Measurements from ENCODE around the gene JCAD. TPM values are rescaled to one million over a fixed set of nuclear protein-coding genes. Genes with fewer than 3 reads are reported as not detected.

The JCAD gene, protein sequence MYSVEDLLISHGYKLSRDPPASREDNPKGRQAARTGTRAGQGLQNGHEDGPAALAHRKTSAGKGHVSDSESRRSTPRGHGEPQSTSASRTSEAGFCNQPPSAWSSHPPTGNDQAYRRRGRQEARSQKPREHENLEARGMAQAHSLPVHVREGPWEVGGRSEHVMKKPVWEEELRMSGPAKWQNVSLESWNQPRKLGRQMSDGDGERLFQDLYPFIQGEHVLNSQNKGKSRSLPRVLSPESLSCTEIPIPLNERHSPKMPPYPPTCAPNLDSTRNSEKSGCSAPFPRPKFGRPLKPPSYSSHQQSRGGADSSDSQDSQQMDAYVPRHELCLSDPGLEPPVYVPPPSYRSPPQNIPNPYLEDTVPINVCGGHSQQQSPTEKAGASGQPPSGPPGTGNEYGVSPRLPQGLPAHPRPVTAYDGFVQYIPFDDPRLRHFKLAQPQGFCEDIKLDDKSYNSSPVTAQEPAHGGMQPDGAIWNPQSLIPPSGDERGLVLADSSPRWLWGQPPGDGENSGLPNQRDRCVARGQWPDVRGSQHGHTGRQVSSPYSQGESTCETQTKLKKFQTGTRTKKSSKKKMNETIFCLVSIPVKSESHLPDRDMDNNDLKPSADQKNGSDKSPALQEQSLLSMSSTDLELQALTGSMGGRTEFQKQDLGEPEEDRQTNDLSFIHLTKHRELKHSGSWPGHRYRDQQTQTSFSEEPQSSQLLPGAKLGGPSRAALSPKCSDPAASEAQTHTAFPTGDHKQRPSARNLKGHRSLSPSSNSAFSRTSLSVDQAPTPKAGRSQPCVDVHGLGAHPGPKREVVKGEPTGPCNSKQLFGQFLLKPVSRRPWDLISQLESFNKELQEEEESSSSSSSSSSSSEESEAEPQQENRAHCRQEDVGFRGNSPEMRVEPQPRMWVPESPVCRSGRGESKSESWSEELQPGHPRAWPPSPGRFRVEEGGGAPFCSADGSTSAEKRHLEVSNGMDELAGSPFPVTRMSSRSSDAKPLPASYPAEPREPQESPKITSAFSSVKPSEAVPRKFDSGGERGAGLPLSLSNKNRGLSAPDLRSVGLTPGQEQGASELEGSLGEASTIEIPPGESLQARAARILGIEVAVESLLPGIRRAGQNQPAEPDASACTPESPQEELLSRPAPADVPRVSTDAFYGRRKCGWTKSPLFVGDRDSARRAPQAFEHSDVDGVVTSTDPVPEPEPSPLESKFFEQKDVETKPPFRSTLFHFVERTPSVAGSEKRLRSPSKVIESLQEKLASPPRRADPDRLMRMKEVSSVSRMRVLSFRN (N-terminal part only)
- total RNA-seq (2014; rRNA removed; shearing (Covaris generic)): 4.5 and 5.2 TPM in 2 replicates

DNA sequence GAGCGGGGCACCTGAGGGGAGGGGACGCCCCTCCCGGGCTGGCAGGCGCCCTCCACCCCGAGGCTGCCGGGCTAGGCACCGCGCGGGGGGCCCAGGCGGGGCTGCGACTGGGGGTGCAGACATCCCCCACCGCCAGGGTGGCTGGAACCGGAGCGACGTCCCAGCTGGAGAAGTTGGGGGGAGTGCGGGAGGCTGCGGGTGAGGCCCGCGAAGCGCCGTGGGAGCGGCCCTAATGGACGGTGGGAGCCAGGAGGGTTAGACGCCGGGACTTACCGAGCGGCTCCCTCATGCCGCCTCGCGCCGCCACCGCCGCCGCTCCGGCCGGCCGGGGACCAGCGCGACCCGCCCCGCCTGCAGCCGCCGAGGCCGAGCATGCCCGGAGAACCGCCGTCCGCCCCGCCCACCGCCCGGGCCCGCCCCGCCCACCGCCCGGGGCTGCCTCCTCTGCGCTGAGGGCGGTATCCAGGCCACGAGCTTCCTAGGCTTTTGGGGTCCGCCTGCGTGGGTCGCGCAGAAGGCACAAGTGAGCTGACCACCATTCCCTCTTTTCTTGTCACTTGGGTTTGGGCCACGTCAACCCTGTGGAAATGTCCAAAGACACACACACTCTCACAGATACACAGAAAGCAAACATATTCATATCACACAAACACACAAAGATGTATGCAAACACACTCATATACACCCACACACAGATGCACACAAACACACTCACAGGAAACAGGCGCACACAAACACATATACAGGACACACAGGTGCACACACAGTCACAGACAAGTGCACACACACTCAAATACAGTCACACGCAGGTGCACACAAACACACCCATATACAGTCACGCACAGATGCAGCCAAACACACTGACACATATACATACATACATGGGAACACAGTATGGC is at the start of gene JCAD:
JCAD (minus strand) TSS at position 378 of the 899 bp plus-strand sequence. CDS start 11,774 bp downstream, outside the sequence.
- peak; percentile 67 for DNase-seq (ENCODE audit: low read depth)

DNA sequence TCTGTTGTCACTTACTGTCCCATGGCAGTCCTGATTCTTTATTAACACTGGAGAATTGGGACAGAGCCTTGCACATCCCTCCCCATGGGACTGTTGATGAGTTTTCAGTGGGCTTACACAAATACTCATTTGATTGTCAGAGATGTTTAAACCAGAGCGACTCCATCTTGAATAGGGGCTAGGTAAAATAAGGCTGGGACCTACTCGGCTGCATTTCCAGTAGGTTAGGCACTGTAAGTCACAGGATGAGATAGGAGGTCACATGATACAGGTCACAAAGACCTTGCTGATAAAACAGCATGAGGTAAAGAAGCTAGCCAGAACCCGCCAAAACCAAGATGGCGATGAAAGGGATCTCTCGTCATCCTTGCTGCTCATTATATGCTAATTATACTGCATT is 47.6 kb upstream of the JCAD start:
- DNase-seq (ENCODE audit: low read depth): no peak

DNA sequence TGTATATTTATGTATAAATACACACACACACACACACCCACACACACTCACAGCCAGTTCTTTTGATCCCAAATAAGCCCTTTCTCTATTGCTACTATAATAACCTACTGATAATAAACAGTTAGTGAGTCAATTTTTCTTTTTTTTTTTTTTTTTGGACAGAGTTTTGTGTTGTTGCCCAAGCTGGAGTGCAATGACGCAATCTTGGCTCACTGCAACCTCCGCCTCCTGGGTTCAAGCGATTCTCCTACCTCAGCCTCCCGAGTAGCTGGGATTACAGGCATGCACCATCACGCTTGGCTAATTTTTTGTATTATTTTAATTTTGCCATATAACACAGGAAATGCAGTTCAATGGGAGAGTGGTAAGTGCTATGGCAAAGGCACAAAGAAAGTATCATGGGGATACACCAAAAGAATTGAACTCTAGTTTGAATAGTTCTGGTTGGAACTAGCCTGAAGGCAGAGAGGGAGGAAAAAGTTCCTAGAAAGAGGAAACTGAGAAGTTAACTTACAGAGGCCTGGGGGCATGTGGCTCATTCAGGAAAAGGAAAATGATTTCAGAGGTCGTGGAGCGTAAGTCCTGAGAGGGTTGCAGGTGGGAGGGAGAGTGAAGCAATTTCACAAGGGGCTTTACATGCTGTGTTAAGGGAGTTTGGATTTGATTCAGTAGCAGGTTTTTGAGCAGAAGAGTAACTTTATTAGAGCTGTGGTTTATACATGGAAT is 44.4 kb upstream of the JCAD start:
- DNase-seq (ENCODE audit: low read depth): no peak

DNA sequence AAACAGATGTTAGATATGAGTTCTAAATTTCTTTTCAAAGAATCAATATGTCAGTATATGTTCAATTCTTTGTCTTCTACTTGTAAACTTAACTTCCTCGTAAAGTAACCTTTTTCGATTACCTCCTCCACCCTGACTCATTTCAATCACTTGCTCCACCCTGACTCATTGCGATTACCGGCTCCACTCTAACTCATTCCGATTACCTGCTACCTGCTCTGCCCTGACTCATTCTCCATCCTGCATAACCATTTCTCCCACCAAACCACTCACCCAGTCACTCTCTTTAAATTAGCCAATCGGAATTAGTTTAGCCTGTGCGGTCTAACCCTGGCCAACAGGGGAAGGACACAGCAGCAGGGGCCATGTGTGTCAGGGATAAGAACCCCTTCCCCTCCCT is 40.3 kb upstream of the JCAD start:
- DNase-seq (ENCODE audit: low read depth): peak; percentile 21

DNA sequence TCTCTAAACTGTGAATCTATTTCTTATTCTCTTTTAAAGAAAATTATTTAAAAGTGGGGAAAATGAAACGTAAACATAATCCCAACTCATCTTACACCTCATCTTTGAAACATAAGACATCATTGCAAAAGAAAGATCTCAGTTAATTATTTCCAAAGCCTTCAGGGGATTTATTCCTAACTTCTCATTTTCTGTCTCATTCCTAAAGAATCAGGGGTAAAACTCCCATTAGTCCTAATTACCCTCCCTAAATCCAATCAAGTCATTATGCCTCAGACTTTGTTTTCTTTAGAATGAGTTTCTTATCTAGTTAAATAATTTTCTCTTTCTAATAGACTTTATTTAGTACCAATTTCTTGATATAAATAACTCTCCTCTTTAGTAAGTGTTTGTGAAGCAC is 39.7 kb upstream of the JCAD start:
- no peak for DNase-seq (ENCODE audit: low read depth)

DNA sequence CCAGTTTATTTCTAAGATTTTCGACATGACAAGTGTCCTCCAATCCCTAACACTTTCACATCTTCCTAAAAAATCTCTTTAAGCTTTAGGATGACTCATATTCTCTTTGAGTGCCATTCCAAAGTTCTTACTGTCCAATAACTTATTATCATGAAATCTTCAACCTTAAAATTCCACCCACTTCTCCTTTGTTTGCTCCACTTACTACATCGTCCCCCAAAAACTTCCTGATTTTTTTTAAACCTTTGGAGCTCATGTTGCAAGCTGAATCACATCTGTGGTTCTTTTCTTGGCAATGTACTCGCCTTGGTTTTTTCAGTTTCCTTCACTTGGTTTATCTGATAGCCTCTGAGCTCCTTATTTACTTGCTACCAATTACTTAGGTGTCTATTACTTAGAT is 39.2 kb upstream of the JCAD start:
- peak; percentile 65 for DNase-seq (ENCODE audit: low read depth)

DNA sequence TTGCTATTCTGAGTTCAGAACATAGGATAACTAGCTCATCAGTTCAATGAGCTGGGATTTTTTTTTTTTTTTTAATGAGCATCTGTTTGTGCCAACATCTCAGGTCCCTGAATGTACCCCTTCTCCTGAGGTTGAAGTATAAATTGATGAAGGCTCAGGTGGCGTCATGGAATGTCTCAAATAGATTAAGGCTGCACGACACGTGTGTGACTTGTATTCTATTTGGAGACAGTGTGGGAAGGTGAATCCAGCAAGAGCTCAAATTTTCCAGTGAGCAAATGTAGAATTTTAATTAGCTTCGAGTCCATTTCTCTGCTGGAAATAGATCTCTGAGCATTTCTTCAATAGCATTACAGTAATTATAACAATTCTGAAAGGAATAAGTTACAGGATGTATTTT is 37.2 kb upstream of the JCAD start:
- DNase-seq (ENCODE audit: low read depth): no peak

DNA sequence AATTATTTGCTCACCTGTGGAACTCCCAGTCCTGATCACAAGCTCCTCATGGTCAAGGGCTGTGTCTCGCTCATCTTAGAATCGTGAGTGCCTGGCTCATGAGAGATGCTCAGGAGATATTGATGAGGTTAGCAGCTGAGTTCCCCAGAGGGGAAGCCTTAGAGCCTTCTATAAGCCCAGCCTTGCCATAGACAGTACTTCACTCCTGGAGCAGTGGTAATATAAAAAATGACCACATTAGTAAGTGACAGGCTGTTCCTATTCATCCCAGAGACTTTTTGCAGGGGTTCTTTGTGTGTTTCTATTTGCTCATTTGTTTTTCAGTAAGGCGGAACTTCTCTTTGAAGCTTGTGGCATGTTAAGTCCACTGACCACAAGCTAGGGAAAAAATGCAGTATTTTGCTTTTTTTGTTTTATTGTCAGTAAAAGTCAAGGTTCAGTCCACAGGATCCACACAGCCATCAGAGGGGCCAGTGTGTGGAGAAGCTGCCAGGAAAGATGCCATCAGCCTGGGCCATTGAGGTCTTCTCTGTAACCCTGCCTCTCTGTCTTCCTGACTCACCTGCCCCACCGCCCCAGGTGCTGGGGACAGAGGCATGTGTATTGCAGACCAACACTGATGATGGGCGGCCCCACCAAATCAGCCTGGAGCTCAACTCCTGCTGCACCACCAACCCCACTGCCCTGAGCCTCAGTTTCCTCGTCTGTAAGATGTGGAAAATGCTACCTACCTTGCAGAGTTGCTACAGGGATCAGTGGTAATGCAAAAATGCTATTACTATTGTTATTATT is 36.4 kb upstream of the JCAD start:
- DNase-seq (ENCODE audit: low read depth): no peak

DNA sequence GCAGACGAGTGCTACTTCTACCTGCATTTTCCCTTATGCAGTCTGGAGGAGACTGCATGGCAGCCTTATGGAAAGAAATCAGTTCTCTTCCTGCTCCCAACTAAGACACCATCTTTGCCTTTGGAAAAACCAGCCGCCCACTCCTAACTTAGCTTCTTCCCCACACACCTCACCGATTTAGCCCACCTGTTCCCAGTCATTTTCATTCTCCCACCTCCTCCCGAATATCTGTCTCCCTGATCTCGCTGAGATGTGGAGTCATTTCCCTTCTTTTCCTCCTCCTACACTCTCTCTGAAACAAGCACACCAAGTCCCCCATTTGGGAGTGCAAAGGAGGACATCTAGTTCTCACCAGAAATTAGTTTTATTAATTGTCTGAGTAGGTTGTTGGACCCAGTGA is 35.2 kb upstream of the JCAD start:
- DNase-seq (ENCODE audit: low read depth): no peak

DNA sequence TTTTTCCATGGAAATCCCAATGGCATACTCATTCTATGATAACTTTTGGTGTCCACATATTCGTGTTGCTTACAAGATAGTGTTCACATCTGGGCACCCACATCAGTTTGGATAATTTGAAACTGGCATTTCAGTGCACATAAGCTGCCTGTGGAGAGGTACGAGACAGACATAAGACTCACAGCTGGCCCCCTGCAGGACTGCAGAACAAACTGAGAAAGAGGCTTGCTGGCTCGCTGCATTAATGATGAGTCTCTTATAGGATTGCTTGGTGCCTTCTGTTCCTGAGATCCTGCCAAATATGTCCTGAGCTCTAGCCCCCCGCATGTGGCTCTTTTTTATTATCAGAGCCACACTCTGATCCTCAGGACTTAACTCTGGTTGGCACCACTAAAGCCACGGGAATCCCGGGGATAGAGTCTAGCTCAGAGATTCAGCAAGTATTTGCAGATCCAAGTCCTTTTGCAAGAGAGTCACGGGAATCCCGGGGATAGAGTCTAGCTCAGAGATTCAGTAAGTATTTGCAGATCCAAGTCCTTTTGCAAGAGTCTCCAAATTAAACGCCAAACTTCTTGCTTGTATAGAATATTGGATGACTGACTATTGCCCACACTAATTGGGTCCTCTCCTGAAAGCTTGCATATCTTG is 34.0 kb upstream of the JCAD start:
- DNase-seq (ENCODE audit: low read depth): no peak

DNA sequence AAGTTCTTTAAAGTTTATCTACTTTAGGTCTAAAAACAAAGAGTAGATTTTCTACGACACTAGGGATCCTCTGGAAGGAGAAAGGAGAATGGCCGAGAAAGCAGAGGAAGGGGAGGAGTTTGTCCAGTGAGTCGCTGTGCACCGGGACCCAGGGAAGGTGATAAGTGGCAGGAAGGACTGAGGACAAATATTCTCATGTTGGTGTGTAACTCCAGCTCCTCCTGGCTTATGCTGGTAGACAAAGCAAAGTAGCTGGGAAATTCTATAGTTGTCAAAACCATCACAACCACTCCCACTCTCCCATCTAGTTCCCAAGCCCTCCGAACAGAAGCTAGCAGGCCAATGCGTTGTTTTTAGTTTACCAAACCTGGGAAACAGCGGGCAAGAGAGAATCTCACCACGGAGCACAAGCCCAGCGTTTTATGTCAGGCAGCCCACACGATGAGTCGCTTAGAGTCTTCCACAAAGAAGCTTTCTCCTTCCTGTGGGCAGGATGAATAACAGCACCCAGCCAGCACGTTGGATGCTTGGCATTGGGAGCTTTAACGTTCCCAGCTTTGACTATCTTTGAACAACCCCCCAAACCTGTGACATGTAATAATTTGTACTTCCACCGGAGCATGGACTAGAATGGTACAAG is 32.9 kb upstream of the JCAD start:
- peak; percentile 51 for DNase-seq (ENCODE audit: low read depth)

DNA sequence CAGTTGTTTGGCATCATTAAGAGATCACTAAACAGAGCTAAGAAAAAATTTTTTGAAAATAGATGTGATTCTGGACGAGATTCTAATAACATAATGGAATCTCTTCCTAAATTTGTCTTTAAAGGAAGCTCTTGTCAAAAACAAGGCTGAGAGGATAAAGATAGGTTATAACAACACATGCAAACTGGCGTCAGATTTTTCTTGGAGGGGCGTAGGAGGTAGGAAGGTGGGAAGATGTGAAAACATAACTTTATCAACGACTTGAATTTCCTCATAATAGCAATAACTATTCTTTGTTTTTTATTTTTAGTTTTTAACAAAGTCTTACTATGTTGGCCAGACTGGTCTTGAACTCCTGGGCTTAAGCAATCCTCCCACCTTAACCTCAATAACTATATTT is 31.8 kb upstream of the JCAD start:
- no peak for DNase-seq (ENCODE audit: low read depth)

DNA sequence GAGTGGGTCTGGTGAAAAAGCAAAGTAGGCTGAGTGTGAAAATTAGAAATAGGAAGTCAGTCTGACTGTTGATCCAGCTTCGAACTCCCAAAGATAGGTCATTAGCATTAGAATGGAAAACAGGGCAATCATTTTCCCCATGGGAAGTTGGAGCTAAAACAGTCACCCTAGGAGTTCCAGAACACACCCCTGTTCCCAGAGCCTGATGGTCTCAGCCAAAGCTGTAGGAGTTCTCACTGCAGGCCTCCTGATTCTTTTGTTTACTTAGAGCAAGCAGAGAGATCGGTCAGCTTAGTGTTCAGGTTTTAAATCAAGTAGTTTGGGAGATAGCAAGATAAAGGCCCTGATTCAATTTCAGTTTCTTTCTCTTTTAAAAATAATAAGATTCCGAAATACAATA is 28.8 kb upstream of the JCAD start:
- no peak for DNase-seq (ENCODE audit: low read depth)

DNA sequence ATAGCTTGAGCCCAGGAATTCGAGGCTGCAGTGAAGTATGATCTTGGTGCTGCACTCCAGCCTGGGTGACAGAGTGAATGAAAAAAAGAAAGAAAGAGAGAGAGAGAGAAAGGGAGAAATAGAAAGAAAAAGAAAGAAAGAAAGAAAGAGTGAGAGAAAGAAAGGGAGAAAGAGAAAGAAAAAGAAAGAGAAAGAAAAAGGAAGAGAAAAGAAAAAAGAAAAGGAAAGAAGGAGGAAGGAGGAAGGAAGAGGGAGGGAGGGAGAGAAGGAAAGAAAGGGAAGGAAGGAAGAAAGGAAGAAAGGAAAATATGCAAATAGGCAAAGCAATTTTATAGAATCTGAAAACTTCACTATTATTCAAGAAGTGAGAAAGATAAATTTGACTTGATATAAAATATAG is 24.5 kb upstream of the JCAD start:
- DNase-seq (ENCODE audit: low read depth): no peak

DNA sequence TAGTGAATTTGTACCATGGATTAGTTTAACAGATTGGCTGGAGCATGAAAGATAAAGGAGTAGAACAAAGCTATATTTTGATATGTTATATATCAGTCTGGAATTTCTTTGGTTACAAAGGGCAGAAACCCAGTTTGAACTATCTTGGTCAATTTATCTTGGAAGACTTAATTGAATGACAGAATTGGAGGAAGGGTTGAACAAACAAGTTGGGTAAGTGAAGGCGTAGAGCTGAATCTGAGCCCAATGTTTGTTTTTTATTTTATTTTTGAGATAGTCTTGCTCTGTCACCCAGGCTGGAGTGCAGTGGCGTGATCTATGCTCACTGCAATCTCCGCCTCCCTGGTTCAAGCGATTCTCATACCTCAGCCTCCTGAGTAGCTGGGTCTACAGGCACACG is 21.8 kb upstream of the JCAD start:
- DNase-seq (ENCODE audit: low read depth): no peak

DNA sequence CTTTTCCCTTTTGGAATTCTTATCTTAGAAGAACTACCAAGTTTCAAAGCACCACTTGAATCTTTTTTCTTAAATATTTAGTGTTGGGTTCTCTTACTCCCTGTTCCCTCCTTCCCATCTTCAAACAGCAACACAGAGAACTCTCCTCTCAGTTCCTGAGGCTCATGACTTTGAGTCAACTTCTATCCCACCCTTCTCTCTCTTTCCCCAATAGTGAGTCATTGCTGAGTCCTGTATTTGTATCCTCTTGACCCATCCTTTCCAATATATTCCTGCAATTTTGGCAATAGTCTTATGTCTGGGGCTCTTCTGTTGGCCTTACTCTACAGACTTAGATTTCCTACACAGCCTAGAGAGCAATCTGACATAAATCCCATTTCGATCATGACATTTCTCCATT is 20.8 kb upstream of the JCAD start:
- no peak for DNase-seq (ENCODE audit: low read depth)

DNA sequence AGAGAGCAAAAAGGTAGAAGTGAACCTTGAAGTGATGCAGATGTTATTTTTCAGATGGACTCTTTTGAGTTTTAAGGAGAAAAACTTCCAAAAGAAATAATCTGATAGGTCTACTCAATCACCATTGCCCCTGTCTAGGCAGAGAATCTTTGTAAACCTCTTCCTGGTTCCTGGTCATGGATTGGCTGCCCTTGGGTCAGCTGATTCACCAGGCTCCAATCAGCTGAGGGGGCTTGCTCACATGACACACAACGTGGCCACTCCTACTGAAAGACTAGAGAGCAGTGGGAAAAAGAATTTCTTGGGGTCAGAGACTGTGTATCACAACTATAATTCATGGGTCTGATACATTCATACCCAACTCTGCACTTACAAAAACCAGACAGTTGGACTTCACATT is 20.0 kb upstream of the JCAD start:
- no peak for DNase-seq (ENCODE audit: low read depth)

DNA sequence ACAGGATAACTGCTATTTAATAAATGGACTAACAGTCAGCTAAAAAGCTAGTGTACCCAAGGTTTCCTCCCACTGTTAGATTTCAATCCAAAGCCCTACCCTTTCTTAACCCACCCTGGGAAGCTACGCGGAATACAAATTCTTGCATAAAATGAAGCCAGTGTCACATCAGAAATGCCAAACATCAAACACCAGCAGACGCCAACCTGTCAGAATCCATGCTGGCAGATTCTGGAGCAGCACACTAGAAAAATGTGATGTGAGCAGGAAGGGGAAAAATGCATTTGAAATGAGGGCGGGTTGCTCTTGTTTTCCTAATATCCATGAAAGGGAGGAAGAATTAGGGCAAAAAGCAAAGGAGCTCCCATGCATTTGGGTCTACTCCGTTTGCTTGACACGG is 16.1 kb upstream of the JCAD start:
- no peak for DNase-seq (ENCODE audit: low read depth)

DNA sequence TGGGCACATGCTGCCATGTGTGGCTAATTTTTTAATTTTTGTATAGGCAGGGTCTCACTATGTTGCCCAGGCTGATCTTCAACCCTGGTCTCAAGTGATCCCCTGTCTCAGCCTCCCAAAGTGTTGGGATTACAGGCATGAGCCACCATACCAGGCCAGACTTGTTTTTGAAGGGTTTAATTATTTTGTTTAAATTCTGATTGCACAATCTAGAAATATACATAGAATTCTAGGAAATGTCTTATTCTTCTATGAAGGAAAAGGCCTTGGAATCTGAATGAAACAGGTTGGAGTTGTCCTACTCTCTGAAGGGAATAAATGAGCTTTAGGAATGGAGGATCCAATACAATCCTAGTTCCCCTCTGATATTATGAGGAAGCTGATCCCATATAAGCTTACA is 15.5 kb upstream of the JCAD start:
- no peak for DNase-seq (ENCODE audit: low read depth)
